WTC11 (cell line): ENCODE results near the gene RERG. TPM values are rescaled to one million over a fixed set of nuclear protein-coding genes. Genes with fewer than 3 reads are reported as not detected.

Experiments used
- ATAC-seq: fragments of 200-7000 bp; cut with Tn5 transposase; 2 replicates; pipeline ENCODE4 v1.10.0; 2021; ENCODE audit warnings: mild to moderate bottlenecking, moderate library complexity
- CTCF ChIA-PET: fragments of 300-600 bp; sonication (Branson Sonifier 250); formaldehyde crosslinking; loops from one replicate; lab custom pipeline; 2021; ENCODE audit warnings: antibody characterized with exemption; lab: Charles Lee
- POLR2A ChIA-PET: fragments of 350-600 bp; sonication (Branson Sonifier 250); formaldehyde crosslinking; loops from one replicate; lab custom pipeline; 2021; ENCODE audit warnings: antibody characterized with exemption; lab: Charles Lee
- DNase-seq: peaks from one replicate; pipeline ENCODE4 v3.0.0; 2021; ENCODE audit warnings: low spot score
- H3K27ac Mint-ChIP-seq: 2 replicates; pipeline ENCODE4 v1.8.0; 2021; ENCODE audit warnings: mixed read lengths
- H3K27me3 Mint-ChIP-seq: 2 replicates; pipeline ENCODE4 v1.8.0; 2021; ENCODE audit warnings: low read depth, mild to moderate bottlenecking, moderate library complexity, mixed read lengths
- H3K36me3 Mint-ChIP-seq: 2 replicates; pipeline ENCODE4 v1.8.0; 2021; ENCODE audit warnings: mixed read lengths
- H3K4me1 Mint-ChIP-seq: 2 replicates; pipeline ENCODE4 v1.8.0; 2022; ENCODE audit warnings: mixed read lengths
- H3K4me3 Mint-ChIP-seq: 2 replicates; pipeline ENCODE4 v1.8.0; 2021; ENCODE audit warnings: mild to moderate bottlenecking, moderate library complexity, mixed read lengths
- H3K9me3 Mint-ChIP-seq: 2 replicates; pipeline ENCODE4 v1.8.0; 2021; ENCODE audit warnings: mixed read lengths
- CBFB ChIP-seq: sonication (generic); formaldehyde crosslinking; IDR thresholded peaks from 2 replicates; pipeline ENCODE4 v1.8.1; 2022; ENCODE audit warnings: mild to moderate bottlenecking, low read depth, missing genetic modification reagents
- E2F1 ChIP-seq: sonication (generic); formaldehyde crosslinking; IDR thresholded peaks from 2 replicates; pipeline ENCODE4 v1.8.0; 2022; ENCODE audit warnings: mild to moderate bottlenecking, missing genetic modification reagents
- ERG ChIP-seq: fragments of 250-450 bp; sonication (Bioruptor Pico); IDR thresholded peaks from 2 replicates; pipeline ENCODE4 v1.8.0; 2021; ENCODE audit warnings: mild to moderate bottlenecking
- ETV6 ChIP-seq: sonication (generic); formaldehyde crosslinking; IDR thresholded peaks from 2 replicates; pipeline ENCODE4 v1.8.1; 2022; ENCODE audit warnings: mild to moderate bottlenecking, missing genetic modification reagents
- FOXP1 ChIP-seq: sonication (generic); formaldehyde crosslinking; IDR thresholded peaks from 2 replicates; pipeline ENCODE4 v1.8.0; 2022; ENCODE audit warnings: missing genetic modification reagents, mild to moderate bottlenecking, moderate library complexity, borderline replicate concordance
- GTF2I ChIP-seq: fragments of 250-450 bp; sonication (Bioruptor Pico); conservative IDR thresholded peaks from 2 replicates; pipeline ENCODE4 v1.4.0; 2021; ENCODE audit warnings: mild to moderate bottlenecking
- HMGA2 ChIP-seq: fragments of 250-450 bp; sonication (Bioruptor Pico); IDR thresholded peaks from 2 replicates; pipeline ENCODE4 v1.4.0; 2021; ENCODE audit warnings: mild to moderate bottlenecking, moderate library complexity
- IRF1 ChIP-seq: sonication (generic); formaldehyde crosslinking; IDR thresholded peaks from 2 replicates; pipeline ENCODE4 v1.8.0; 2023; ENCODE audit warnings: missing genetic modification reagents
- KAT7 ChIP-seq: sonication (generic); formaldehyde crosslinking; IDR thresholded peaks from 2 replicates; pipeline ENCODE4 v1.8.1; 2023; ENCODE audit warnings: missing genetic modification reagents, mild to moderate bottlenecking, borderline replicate concordance
- MAX ChIP-seq: sonication (generic); formaldehyde crosslinking; IDR thresholded peaks from 2 replicates; pipeline ENCODE4 v1.8.0; 2022; ENCODE audit warnings: mild to moderate bottlenecking, missing genetic modification reagents
- MXD4 ChIP-seq: fragments of 250-450 bp; sonication (Bioruptor Pico); IDR thresholded peaks from 2 replicates; pipeline ENCODE4 v1.8.0; 2021; ENCODE audit warnings: mild to moderate bottlenecking, moderate library complexity, borderline replicate concordance
- NFE2L1 ChIP-seq: sonication (generic); formaldehyde crosslinking; IDR thresholded peaks from 2 replicates; pipeline ENCODE4 v1.8.1; 2023; ENCODE audit warnings: missing genetic modification reagents
- NFYB ChIP-seq: sonication (generic); formaldehyde crosslinking; conservative IDR thresholded peaks from 2 replicates; pipeline ENCODE4 v1.8.0; 2022; ENCODE audit warnings: low read depth, missing genetic modification reagents
- NR1H2 ChIP-seq: sonication (generic); formaldehyde crosslinking; IDR thresholded peaks from 2 replicates; pipeline ENCODE4 v1.9.0; 2021; ENCODE audit warnings: mild to moderate bottlenecking, moderate library complexity, missing genetic modification reagents
- SMAD4 ChIP-seq: sonication (generic); formaldehyde crosslinking; IDR thresholded peaks from 2 replicates; pipeline ENCODE4 v1.8.0; 2022; ENCODE audit warnings: mild to moderate bottlenecking, missing genetic modification reagents
- SOX15 ChIP-seq: fragments of 250-450 bp; sonication (Bioruptor Pico); IDR thresholded peaks from 2 replicates; pipeline ENCODE4 v1.9.0; 2021; ENCODE audit warnings: mild to moderate bottlenecking
- TP53 ChIP-seq: sonication (generic); formaldehyde crosslinking; IDR thresholded peaks from 2 replicates; pipeline ENCODE4 v1.8.1; 2023; ENCODE audit warnings: mild to moderate bottlenecking, missing genetic modification reagents
- ZNF121 ChIP-seq: sonication (generic); formaldehyde crosslinking; IDR thresholded peaks from 2 replicates; pipeline ENCODE4 v1.8.0; 2023; ENCODE audit warnings: missing genetic modification reagents
- ZNF138 ChIP-seq: sonication (generic); formaldehyde crosslinking; conservative IDR thresholded peaks from 2 replicates; pipeline ENCODE4 v1.8.1; 2022; ENCODE audit warnings: mild to moderate bottlenecking, moderate library complexity, missing genetic modification reagents
- ZNF232 ChIP-seq: sonication (generic); formaldehyde crosslinking; IDR thresholded peaks from 2 replicates; pipeline ENCODE4 v1.8.0; 2022; ENCODE audit warnings: mild to moderate bottlenecking, missing genetic modification reagents
- ZNF263 ChIP-seq: sonication (generic); formaldehyde crosslinking; IDR thresholded peaks from 2 replicates; pipeline ENCODE4 v1.8.1; 2022; ENCODE audit warnings: low read depth, mild to moderate bottlenecking, moderate library complexity, missing genetic modification reagents
- total RNA-seq: library from RNA; stranded (reverse); gene quantifications from 3 replicates; pipeline ENCODE4 v1.2.3, GENCODE V29; 2021
- TF ChIP-seq, protein P1 (sequence below): sonication (generic); formaldehyde crosslinking; IDR thresholded peaks from 2 replicates; pipeline ENCODE4 v1.8.0; 2022; ENCODE audit warnings: mild to moderate bottlenecking, missing genetic modification reagents
- TF ChIP-seq, protein P2 (sequence below): sonication (generic); formaldehyde crosslinking; IDR thresholded peaks from 2 replicates; pipeline ENCODE4 v1.8.1; 2023; ENCODE audit warnings: mild to moderate bottlenecking, missing genetic modification reagents

The RERG gene
- total RNA-seq, 1 experiment from 2014 or later = 0.28 TPM

GRCh38 chr12:15216036-15216889, 5.0 kb downstream of the RERG start:
- Mint-ChIP-seq H3K27ac (no peak overlapping the region), H3K36me3 (no peaks in the 10 kb centered on the region), H3K4me1 (peaks cover 11% of the 10 kb centered on the region), H3K9me3 (no peaks in the 10 kb centered on the region), H3K27me3 (peaks cover 9% of the 10 kb centered on the region), H3K4me3 (no peak overlapping the region)
- ChIA-PET POLR2A (no interaction called here), CTCF (no interaction called here)
- ATAC-seq (no peak), DNase-seq (no peak)
- no peak for TF ChIP-seq ERG (CRISPR knock-in tag)
- no peak for TF ChIP-seq E2F1 (CRISPR knock-in tag)
- TF ChIP-seq NFE2L1 (CRISPR knock-in tag) = no peak
- no peak for TF ChIP-seq TP53
- TF ChIP-seq NFYB = no peak
- no peak for TF ChIP-seq HMGA2 (CRISPR knock-in tag)
- TF ChIP-seq SMAD4 = no peak
- TF ChIP-seq, protein P1, sequence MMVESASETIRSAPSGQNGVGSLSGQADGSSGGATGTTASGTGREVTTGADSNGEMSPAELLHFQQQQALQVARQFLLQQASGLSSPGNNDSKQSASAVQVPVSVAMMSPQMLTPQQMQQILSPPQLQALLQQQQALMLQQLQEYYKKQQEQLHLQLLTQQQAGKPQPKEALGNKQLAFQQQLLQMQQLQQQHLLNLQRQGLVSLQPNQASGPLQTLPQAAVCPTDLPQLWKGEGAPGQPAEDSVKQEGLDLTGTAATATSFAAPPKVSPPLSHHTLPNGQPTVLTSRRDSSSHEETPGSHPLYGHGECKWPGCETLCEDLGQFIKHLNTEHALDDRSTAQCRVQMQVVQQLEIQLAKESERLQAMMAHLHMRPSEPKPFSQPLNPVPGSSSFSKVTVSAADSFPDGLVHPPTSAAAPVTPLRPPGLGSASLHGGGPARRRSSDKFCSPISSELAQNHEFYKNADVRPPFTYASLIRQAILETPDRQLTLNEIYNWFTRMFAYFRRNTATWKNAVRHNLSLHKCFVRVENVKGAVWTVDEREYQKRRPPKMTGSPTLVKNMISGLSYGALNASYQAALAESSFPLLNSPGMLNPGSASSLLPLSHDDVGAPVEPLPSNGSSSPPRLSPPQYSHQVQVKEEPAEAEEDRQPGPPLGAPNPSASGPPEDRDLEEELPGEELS (CRISPR knock-in tag) = no peak
- TF ChIP-seq ETV6 (CRISPR knock-in tag) = no peak
- no peak for TF ChIP-seq MAX (CRISPR knock-in tag)
- no peak for TF ChIP-seq FOXP1 (CRISPR knock-in tag)

GRCh38 chr12:15214851-15215601, 6.2 kb downstream of the RERG start:
- H3K4me1 Mint-ChIP-seq = 0 out of 2 replicates have a peak, but pooled peaks cover 5% of the 10 kb centered on the region
- ChIA-PET CTCF (no interaction called here), POLR2A (no interaction called here)
- H3K27me3 Mint-ChIP-seq = no peaks in the 10 kb centered on the region; the same call in 1 of the 2 replicates
- ATAC-seq (no peak), DNase-seq (no peak)
- no peaks in the 10 kb centered on the region for H3K36me3 Mint-ChIP-seq
- no peak overlapping the region for H3K27ac Mint-ChIP-seq
- no peak overlapping the region for H3K4me3 Mint-ChIP-seq
- TF ChIP-seq ZNF263 (CRISPR knock-in tag) (no peak), NR1H2 (no peak), KAT7 (CRISPR knock-in tag) (no peak), ZNF121 (CRISPR knock-in tag) (no peak), NFYB (no peak), CBFB (CRISPR knock-in tag) (no peak), ZNF232 (CRISPR knock-in tag) (no peak), ZNF138 (CRISPR knock-in tag) (no peak), MXD4 (CRISPR knock-in tag) (no peak), SOX15 (CRISPR knock-in tag) (no peak), GTF2I (CRISPR knock-in tag) (no peak), E2F1 (CRISPR knock-in tag) (no peak), IRF1 (CRISPR knock-in tag) (no peak)
- TF ChIP-seq, protein P2, sequence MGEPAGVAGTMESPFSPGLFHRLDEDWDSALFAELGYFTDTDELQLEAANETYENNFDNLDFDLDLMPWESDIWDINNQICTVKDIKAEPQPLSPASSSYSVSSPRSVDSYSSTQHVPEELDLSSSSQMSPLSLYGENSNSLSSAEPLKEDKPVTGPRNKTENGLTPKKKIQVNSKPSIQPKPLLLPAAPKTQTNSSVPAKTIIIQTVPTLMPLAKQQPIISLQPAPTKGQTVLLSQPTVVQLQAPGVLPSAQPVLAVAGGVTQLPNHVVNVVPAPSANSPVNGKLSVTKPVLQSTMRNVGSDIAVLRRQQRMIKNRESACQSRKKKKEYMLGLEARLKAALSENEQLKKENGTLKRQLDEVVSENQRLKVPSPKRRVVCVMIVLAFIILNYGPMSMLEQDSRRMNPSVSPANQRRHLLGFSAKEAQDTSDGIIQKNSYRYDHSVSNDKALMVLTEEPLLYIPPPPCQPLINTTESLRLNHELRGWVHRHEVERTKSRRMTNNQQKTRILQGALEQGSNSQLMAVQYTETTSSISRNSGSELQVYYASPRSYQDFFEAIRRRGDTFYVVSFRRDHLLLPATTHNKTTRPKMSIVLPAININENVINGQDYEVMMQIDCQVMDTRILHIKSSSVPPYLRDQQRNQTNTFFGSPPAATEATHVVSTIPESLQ (CRISPR knock-in tag) = no peak
- no peaks in the 10 kb centered on the region for H3K9me3 Mint-ChIP-seq
